Islet of Langerhans (tissue), 1 donor: ENCODE data around the gene SFN.
"Not testable (repeated sequence)": the region's sequence is repeated elsewhere in the genome, so short reads cannot be mapped to it uniquely, and the experiment has no call there.

Experiments used
- FAIRE-seq: peaks from one replicate; lab custom pipeline; 2011; peaks lifted over from hg19 to GRCh38; lab: Jason Lieb, UNC

Gene SFN

GRCh38 chr1:26873097-26873496, 10.1 kb downstream of the SFN start:
- not testable (repeated sequence) for FAIRE-seq

GRCh38 chr1:26874896-26875295, 11.9 kb downstream of the SFN start:
- FAIRE-seq, result no peak

- FAIRE-seq, result no peak
Measured at GRCh38 chr1:26877326-26877725, 14.4 kb downstream of the SFN start.

GRCh38 chr1:26879793-26880192, 16.8 kb downstream of the SFN start:
- no peak for FAIRE-seq

GRCh38 chr1:26881611-26882010, 18.7 kb downstream of the SFN start:
- FAIRE-seq, result not testable (repeated sequence)

- FAIRE-seq, result no peak
Measured at GRCh38 chr1:26882696-26883463, 19.9 kb downstream of the SFN start.

- FAIRE-seq, result no peak
Measured at GRCh38 chr1:26887125-26887524, 24.2 kb downstream of the SFN start.

- no peak for FAIRE-seq
Measured at GRCh38 chr1:26888231-26888630, 25.3 kb downstream of the SFN start.

- no peak for FAIRE-seq
Measured at GRCh38 chr1:26889551-26890466, 26.9 kb downstream of the SFN start, which contains the start of gene GPN2. Gene GPN2 (minus strand): TSS chr1:26890283. CDS start chr1:26890096, 187 bp downstream.

- no peak for FAIRE-seq
Measured at GRCh38 chr1:26890467-26890796, 27.5 kb downstream of the SFN start.

GRCh38 chr1:26894263-26894662, 31.3 kb downstream of the SFN start:
- FAIRE-seq, result no peak

- no peak for FAIRE-seq
Measured at GRCh38 chr1:26897351-26897750, 34.4 kb downstream of the SFN start.

- FAIRE-seq, result peak; percentile 24
Measured at GRCh38 chr1:26900001-26900814, 37.3 kb downstream of the SFN start, which contains the start of gene GPATCH3. Gene GPATCH3 (minus strand): TSS chr1:26900467. CDS start chr1:26900442, 25 bp downstream.

- peak; percentile 56 for FAIRE-seq
Measured at GRCh38 chr1:26900815-26901511, 38.0 kb downstream of the SFN start.

- FAIRE-seq, result peak; percentile 49
Measured at GRCh38 chr1:26907071-26907917, 44.3 kb downstream of the SFN start.

GRCh38 chr1:26909951-26910342, 47.0 kb downstream of the SFN start:
- no peak for FAIRE-seq

- FAIRE-seq, result no peak
Measured at GRCh38 chr1:26910343-26911160, 47.6 kb downstream of the SFN start.

GRCh38 chr1:26911399-26912146, 48.6 kb downstream of the SFN start:
- FAIRE-seq, result no peak

- no peak for FAIRE-seq
Measured at GRCh38 chr1:26912147-26912490, 49.2 kb downstream of the SFN start.
